Tibial nerve (tissue), 4 donors: ENCODE data around the gene RYR1. TPM values are rescaled to one million over a fixed set of nuclear protein-coding genes. Genes with fewer than 3 reads are reported as not detected.
"Not testable (repeated sequence)": the region's sequence is repeated elsewhere in the genome, so short reads cannot be mapped to it uniquely, and the experiment has no call there.

ENCODE experiments used
- DNase-seq, 2 donors: peaks; one replicate each; pipeline ENCODE4 v3.0.0-alpha.2; 2019; ENCODE audit warnings: low spot score in 2 of 2
- H3K27ac ChIP-seq, 4 donors: fragments of 200-600 bp; sonication (generic) in 3 of 4; one replicate each; pipeline ENCODE4 v1.5.1; 2017 to 2019; ENCODE audit warnings: mild to moderate bottlenecking in 1 of 4
- H3K27me3 ChIP-seq, 2 donors: fragments of 200-600 bp; sonication (generic) in 1 of 2; one replicate each; pipeline versions ENCODE4 v1.5.1 to v1.6.0; 2017 to 2019
- H3K36me3 ChIP-seq, 3 donors: fragments of 200-600 bp; sonication (generic); one replicate each; pipeline ENCODE4 v1.5.1; 2018 to 2019
- H3K4me1 ChIP-seq, 4 donors: fragments of 200-600 bp; sonication (generic) in 3 of 4; one replicate each; pipeline ENCODE4 v1.5.1; 2017 to 2019
- H3K4me3 ChIP-seq, 4 donors: fragments of 200-600 bp; sonication (generic) in 3 of 4; one replicate each; pipeline ENCODE4 v1.5.1; 2017 to 2019; ENCODE audit warnings: mild to moderate bottlenecking in 1 of 4, moderate library complexity in 1 of 4
- H3K9me3 ChIP-seq, 4 donors: fragments of 200-600 bp; sonication (generic) in 3 of 4; one replicate each; pipeline ENCODE4 v1.5.1; 2017 to 2019
- EP300 ChIP-seq, 2 donors: sonication (generic); formaldehyde crosslinking; IDR thresholded peaks; one replicate each; pipeline ENCODE4 v1.6.1; 2017; ENCODE audit warnings: antibody characterized with exemption in 2 of 2, mild to moderate bottlenecking in 1 of 2
- POLR2A ChIP-seq, 2 donors: fragments of 450-650 bp; IDR thresholded peaks; one replicate each; pipeline ENCODE4 v1.6.1; 2017; ENCODE audit warnings: antibody characterized with exemption in 2 of 2, mild to moderate bottlenecking in 2 of 2, moderate library complexity in 2 of 2
- WGBS, 2 donors: methylation state at CpG; one replicate each; pipeline ENCODE4 v1.1.5; 2018; 5-methylcytosine and 5-hydroxymethylcytosine counted together
- total RNA-seq, 4 donors: library from RNA; depleted of rRNA; stranded (reverse); fragments of >200 nt; gene quantifications; one replicate each; pipeline ENCODE4 v1.1.0, GENCODE V29; 2016
- TF ChIP-seq, protein P1 (sequence below), 5 experiments: fragments of 200-600 bp in 3 of 5; fragments of 450-650 bp in 2 of 5; sonication (generic) in 3 of 5; IDR thresholded peaks; one replicate each; pipeline ENCODE4 v1.5.1; 2016 to 2019; ENCODE audit warnings: antibody characterized with exemption in 5 of 5, mild to moderate bottlenecking in 3 of 5, moderate library complexity in 2 of 5

RYR1 gene
- total RNA-seq, 4 donors from 2014 or later: 5.7 to 18.1 (median 12.0) TPM

DNA sequence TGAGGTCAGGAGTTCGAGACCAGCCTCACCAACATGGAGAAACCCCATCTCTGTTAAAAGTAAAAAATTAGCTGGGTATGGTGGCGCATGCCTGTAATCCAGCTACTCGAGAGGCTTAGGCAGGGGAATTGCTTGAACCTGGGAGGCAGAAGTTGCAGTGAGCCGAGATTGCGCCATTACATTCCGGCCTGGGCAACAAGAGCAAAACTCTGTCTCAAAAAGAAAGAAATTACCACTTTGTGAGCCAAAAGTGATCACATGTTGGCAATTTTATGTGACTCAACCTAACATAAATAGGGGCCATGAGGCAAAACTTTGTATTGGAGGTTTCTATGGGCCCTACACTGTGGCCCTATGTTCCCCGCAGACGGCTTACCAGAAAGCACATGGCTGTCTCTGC lies 112.1 kb downstream of the RYR1 start:
- Histone ChIP-seq H3K27me3 (no peaks in the 10 kb centered on the region), H3K9me3 (no peaks in the 10 kb centered on the region), H3K4me3 (no peak overlapping the region), H3K4me1 (peaks cover 0 to 4% (median 0%) of the 10 kb centered on the region in 4 donors), H3K27ac (no peak overlapping the region), H3K36me3 (peaks cover 0 to 11% (median 0%) of the 10 kb centered on the region in 3 donors)
- DNase-seq: no peak
- WGBS, 2 donors: 88 to 90% methylated on average over 8 of the region's 8 CpGs
- TF ChIP-seq, protein P1, sequence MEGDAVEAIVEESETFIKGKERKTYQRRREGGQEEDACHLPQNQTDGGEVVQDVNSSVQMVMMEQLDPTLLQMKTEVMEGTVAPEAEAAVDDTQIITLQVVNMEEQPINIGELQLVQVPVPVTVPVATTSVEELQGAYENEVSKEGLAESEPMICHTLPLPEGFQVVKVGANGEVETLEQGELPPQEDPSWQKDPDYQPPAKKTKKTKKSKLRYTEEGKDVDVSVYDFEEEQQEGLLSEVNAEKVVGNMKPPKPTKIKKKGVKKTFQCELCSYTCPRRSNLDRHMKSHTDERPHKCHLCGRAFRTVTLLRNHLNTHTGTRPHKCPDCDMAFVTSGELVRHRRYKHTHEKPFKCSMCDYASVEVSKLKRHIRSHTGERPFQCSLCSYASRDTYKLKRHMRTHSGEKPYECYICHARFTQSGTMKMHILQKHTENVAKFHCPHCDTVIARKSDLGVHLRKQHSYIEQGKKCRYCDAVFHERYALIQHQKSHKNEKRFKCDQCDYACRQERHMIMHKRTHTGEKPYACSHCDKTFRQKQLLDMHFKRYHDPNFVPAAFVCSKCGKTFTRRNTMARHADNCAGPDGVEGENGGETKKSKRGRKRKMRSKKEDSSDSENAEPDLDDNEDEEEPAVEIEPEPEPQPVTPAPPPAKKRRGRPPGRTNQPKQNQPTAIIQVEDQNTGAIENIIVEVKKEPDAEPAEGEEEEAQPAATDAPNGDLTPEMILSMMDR (IDR thresholded peaks at IDR 0.05): no peak

DNA sequence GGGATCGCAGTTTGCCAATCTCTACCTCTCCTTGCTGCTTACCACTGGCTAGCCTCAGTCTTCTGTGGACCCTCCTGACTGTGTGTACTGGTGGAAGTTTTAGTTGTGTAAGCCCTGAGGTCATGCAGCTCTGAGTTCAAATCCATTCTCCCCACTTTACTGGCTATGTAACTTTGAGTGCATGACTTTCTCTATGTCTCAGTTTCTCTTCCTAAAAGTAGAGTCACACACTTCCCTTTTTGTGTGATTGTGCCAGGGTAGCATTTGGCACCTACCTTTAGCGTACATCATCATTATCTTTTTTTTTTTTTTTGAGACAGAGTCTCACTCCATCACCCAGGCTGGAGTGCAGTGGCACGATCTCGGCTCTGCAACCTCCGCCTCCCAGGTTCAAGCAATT lies 113.9 kb downstream of the RYR1 start:
- DNase-seq: no peak
- 92 to 96% methylated on average over 5 of the region's 5 CpGs for WGBS, 2 donors
- Histone ChIP-seq H3K36me3 (peaks cover 0 to 21% (median 0%) of the 10 kb centered on the region in 3 donors), H3K9me3 (no peaks in the 10 kb centered on the region), H3K4me1 (peaks cover 0 to 4% (median 0%) of the 10 kb centered on the region in 4 donors), H3K4me3 (no peak overlapping the region), H3K27me3 (peaks cover 0 to 3% of the 10 kb centered on the region in 2 donors), H3K27ac (no peak overlapping the region)
- no peak for TF ChIP-seq EP300 (IDR thresholded peaks at IDR 0.05)

DNA sequence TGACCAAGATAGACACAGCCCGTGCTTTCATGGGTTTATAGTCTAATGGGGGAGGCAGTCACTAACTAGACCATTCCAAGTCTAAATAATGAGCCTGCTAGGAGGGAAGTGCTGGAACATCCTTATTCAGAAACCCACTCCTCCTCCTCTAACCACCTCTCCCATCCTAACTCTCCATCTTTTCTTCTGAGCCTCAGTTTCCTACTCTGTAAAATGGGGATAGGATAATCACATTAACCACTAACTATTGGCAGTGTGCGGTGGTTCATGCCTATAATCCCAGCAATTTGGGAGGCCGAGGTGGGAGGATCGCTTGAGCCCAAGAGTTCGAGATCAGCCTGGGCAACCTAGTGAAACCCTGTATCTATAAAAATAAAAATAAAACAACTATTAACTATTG lies 115.6 kb downstream of the RYR1 start:
- no peak overlapping the region for H3K27ac ChIP-seq
- H3K4me1 ChIP-seq: peaks cover 0 to 4% (median 0%) of the 10 kb centered on the region in 4 donors
- H3K9me3 ChIP-seq: no peaks in the 10 kb centered on the region
- H3K4me3 ChIP-seq: no peak overlapping the region
- H3K36me3 ChIP-seq: peaks cover 0 to 21% (median 0%) of the 10 kb centered on the region in 3 donors
- TF ChIP-seq, protein P1 (IDR thresholded peaks at IDR 0.05): no peak
- TF ChIP-seq POLR2A (IDR thresholded peaks at IDR 0.05): no peak
- no peak for TF ChIP-seq EP300 (IDR thresholded peaks at IDR 0.05)
- peaks cover 0 to 3% of the 10 kb centered on the region in 2 donors for H3K27me3 ChIP-seq
- no peak for DNase-seq
- 88 to 91% methylated on average over 5 of the region's 5 CpGs for WGBS, 2 donors

DNA sequence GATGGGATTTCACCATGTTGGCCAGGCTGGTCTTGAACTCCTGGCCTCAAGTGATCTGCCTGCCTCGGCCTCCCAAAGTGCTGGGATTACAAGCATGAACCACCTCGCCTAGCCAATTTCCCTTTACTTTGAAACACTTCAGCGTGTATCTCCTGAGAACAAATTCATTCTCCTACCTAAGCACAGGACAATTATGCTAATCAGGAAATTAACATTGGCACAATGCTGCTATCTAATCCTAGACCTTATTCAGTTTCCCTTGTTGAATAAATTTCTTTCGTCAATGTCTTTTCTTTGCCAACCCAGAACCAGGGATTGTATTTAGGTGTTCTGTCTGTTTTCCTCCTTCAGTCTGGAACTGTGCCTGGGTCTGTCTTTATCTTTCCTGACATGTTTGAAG lies 116.5 kb downstream of the RYR1 start:
- WGBS, 2 donors: 83 to 94% methylated on average over 4 of the region's 4 CpGs
- TF ChIP-seq POLR2A (IDR thresholded peaks at IDR 0.05) (no peak), EP300 (IDR thresholded peaks at IDR 0.05) (no peak)
- TF ChIP-seq, protein P1 (IDR thresholded peaks at IDR 0.05): no peak

DNA sequence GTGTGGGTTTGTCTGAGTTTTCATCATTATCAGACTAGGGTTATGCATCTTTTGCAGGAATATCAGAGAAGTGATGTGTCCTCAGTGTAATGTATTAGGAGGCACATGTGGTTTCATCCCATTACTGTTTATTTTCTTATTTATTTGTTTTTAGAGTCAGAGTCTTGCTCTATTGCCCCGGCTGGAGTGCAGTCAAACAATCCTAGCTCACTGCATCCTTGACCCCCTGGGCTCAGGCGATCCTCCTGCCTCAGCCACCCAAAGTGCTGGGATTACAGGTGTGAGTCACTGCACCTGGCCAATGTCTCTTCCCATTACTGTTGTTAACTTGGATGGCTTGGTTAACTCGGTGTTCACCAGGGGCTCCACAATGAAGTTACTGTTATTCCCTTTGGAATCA lies 116.9 kb downstream of the RYR1 start:
- no peak for TF ChIP-seq POLR2A (IDR thresholded peaks at IDR 0.05)
- TF ChIP-seq, protein P1 (IDR thresholded peaks at IDR 0.05): no peak
- no peak for TF ChIP-seq EP300 (IDR thresholded peaks at IDR 0.05)
- no peak for DNase-seq

More for the DNA sequence above, 116.5 kb downstream of the RYR1 start:
- H3K36me3 ChIP-seq: peaks cover 0 to 21% (median 0%) of the 10 kb centered on the region in 3 donors
- no peaks in the 10 kb centered on the region for H3K9me3 ChIP-seq
- H3K4me3 ChIP-seq: no peak overlapping the region
- DNase-seq: no peak
- no peak overlapping the region for H3K27ac ChIP-seq
- peaks cover 0 to 3% of the 10 kb centered on the region in 2 donors for H3K27me3 ChIP-seq
- H3K4me1 ChIP-seq: no peaks in the 10 kb centered on the region

DNA sequence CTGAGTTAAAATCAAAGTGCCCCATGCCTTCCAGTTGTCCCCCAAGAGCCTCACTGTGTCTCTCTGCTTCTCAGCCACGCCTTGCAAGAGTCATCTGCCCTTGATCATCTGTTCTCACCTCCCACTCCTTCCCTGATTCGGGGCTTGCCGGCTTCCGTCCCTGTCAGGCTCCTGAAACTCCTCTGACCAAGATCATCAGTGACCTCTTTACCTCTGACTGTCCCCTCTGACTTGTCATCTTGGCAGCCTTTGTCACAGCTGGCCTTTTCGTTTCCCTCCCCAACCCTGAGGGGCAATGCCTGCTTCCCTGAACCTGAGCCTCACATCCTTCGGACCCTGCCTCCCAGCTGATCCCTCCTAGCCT lies 117.9 kb downstream of the RYR1 start:
- no peak overlapping the region for H3K27ac ChIP-seq
- TF ChIP-seq, protein P1 (IDR thresholded peaks at IDR 0.05): no peak
- TF ChIP-seq POLR2A (IDR thresholded peaks at IDR 0.05): no peak
- TF ChIP-seq EP300 (IDR thresholded peaks at IDR 0.05): no peak
- peaks cover 0 to 21% (median 0%) of the 10 kb centered on the region in 3 donors for H3K36me3 ChIP-seq
- no peaks in the 10 kb centered on the region for H3K4me1 ChIP-seq
- 66 to 72% methylated on average over 6 of the region's 6 CpGs for WGBS, 2 donors
- no peak for DNase-seq
- no peak overlapping the region for H3K4me3 ChIP-seq
- H3K9me3 ChIP-seq: no peaks in the 10 kb centered on the region
- peaks cover 0 to 3% of the 10 kb centered on the region in 2 donors for H3K27me3 ChIP-seq

More for the DNA sequence above, 116.9 kb downstream of the RYR1 start:
- 59 to 60% methylated on average over 3 of the region's 3 CpGs for WGBS, 2 donors
- H3K9me3 ChIP-seq: no peaks in the 10 kb centered on the region
- H3K4me1 ChIP-seq: no peaks in the 10 kb centered on the region
- H3K36me3 ChIP-seq: peaks cover 0 to 21% (median 0%) of the 10 kb centered on the region in 3 donors
- H3K27ac ChIP-seq: no peak overlapping the region
- peaks cover 0 to 3% of the 10 kb centered on the region in 2 donors for H3K27me3 ChIP-seq
- no peak overlapping the region for H3K4me3 ChIP-seq

DNA sequence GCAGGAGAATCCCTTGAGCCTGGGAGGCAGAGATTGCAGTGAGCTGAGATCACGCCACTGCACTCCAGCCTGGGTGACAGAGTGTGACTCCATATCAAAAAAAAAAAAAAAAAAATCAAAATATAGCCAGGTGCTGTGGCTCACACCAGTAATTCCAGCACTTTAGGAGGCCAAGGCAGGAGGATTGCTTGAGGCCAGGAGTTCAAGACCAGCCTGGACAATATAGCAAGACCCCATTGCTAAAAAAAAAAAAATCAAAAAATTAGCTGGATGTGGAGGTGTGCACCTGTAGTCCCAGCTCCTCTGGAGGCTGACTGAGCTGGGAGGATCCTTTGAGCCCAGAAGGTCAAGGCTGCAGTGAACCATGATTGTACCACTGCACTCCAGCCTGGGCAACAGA lies 119.7 kb downstream of the RYR1 start:
- 91 to 100% methylated on average over 1 of the region's 1 CpG for WGBS, 2 donors
- H3K9me3 ChIP-seq, DNase-seq, H3K27ac ChIP-seq, H3K27me3 ChIP-seq, H3K4me1 ChIP-seq, H3K4me3 ChIP-seq: not testable (repeated sequence)
- H3K36me3 ChIP-seq: peaks cover 0 to 15% (median 0%) of the 10 kb centered on the region in 3 donors
